CD4-positive, alpha-beta T cell treated with Interleukin-1 beta for 1 hour (primary cell): Measurements from ENCODE around the gene RPL18A.
"Not testable (repeated sequence)": the region's sequence is repeated elsewhere in the genome, so short reads cannot be mapped to it uniquely, and the experiment has no call there.

Experiments used
- DNase-seq, 2 donors: peaks; one replicate each; pipeline ENCODE4 v3.0.0-alpha.2; 2020 to 2022

RPL18A gene

DNA sequence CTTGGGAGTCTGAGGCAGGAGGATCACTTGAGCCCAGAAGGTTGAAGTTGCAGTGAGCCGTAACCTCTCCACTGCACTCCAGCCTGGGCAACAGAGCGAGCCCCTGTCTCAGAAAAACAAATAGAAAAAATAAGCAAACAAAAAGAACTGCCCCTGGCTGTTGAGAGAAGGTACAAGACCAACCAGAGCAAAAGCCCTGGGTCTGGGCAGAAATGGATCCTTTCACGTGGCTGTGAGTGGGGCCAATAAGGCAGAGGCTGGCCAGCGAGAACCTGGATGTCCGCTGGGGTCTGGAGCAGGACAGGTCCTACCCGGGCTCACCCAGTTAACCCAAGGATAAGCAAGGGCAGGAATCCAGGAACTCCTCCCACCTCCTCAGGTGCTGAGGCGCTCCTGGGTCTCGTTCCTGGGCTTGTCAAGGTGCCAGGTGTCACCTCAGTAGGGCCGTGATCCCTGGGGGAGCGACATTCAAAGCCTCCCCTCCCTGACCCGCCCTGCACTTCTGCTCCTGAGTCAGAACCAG is 7.3 kb downstream of the RPL18A start:
- no peak for DNase-seq

DNA sequence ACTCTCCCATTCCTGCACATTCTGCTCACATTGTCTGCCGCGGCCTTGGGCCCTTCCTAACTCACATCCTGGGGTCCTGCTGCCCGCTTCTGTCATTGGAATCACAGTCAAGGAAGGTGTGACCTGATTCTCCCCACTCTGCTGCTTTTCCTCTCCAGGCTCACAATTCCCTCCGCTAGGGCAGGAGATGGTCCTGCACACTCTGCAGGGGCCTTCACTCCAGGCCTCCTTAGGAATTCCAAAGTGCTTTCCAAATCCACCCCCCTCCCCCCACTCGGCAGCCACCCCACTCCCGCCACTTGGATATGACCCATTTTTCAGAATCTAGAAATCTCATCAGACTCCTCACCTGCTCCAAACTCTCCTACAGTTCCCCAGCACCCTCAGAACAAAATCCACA is 9.0 kb downstream of the RPL18A start:
- no peak for DNase-seq

DNA sequence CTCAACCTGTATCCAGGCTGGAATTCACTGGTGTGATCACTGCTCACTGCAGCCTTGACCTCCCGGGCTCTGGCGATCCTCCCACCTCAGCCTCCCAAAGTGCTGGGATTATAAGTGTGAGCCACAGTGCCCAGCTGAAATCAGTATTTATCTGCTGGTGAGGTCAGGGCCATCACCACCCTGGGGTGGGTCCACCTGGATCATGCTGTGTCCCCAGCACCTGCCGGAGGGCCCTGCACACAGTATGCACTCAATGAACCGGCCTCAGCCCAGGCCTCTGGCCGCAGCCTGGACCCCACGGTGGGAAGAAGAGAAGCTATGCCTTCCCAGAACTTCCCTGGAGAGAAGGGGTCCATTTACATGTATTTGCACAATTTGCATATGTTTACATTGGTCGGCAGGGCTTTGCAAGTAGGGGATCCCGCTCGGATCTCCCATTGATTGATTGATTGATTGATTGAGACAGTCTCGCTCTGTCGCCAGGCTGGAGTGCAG is 9.5 kb downstream of the RPL18A start:
- no peak for DNase-seq

GRCh38 chr19:17871032-17871877 is 11.5 kb downstream of the RPL18A start:
- no peak for DNase-seq

GRCh38 chr19:17871878-17872250 is 12.2 kb downstream of the RPL18A start, which contains the start of gene SLC5A5:
SLC5A5 (plus strand) TSS chr19:17871945; CDS start chr19:17872320, 375 bp downstream.
- no peak for DNase-seq

DNA sequence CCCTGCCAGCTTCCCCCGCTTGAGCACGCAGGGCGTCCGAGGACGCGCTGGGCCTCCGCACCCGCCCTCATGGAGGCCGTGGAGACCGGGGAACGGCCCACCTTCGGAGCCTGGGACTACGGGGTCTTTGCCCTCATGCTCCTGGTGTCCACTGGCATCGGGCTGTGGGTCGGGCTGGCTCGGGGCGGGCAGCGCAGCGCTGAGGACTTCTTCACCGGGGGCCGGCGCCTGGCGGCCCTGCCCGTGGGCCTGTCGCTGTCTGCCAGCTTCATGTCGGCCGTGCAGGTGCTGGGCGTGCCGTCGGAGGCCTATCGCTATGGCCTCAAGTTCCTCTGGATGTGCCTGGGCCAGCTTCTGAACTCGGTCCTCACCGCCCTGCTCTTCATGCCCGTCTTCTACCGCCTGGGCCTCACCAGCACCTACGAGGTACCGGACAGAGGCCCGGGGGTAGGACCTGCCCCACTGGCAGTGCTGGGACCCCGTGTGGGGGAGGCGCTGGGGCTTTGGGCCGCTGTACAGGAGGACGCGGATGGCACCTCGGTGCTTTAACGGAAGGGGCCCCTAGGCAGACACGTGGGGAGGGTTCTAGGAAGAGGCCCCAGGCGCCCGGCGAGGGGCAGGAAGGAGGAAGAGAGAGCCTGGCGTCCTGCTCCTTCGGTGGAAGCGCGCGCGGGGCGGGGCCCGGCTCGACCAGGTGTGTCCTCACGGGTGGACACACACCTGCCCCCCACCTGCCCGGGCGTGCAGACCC is 12.7 kb downstream of the RPL18A start:
- DNase-seq = no peak

DNA sequence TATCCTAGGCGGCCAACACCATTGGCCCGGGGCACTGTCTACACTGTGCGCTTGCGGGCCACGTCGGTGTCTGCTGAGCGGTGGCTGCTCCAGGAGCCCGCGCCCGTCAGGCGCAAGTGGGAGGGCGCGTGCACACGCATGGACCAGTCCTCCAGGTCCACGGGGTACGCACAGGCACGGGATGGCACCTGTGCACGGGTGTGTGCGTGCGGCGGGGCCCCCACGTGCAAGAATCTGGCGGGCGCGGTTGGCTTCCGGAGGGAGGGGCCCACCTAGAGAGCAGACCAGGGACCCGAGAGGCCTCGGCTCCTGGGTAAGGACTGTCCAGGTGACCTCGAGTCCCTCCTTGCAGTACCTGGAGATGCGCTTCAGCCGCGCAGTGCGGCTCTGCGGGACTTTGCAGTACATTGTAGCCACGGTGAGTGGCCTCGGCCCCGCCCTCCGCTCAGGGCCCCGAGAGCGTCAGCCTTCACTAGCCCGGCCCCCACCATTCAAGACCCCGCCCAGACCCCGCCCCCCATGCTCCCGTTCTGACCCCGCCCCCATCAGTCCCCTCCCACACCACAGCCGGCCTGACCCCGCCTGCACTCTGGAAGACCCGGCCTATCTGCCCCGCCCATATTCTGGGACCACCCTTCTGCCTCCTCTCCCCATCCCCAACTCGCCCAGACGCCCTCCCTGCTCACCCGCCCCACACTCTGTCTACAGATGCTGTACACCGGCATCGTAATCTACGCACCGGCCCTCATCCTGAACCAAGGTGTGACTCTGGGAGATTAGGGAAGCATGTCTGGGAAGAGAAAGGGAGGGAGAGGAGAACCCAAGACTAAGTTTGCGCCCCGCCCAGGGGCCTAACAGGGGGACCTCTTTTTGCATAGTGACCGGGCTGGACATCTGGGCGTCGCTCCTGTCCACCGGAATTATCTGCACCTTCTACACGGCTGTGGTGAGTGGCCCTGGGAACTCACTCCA is 14.4 kb downstream of the RPL18A start:
- DNase-seq = peak; percentile 67 to 68

DNA sequence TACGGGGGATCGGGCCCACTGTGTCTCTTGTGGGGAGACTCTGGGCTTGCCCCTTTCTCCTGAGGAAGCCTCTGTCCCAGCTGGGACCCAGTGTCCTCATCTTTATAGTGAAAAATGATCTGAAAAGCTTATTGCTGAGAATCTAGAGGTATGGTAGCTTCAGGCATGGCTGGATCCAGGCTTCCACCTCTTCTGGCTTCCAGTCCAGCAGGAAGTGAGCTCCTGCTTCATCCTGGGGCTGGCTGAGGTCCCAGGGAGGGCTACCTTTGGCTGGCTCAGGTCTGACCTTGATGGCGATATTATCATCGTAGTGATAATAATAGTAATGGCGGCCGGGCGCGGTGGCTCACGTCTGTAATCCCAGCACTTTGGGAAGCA is 15.0 kb downstream of the RPL18A start:
- DNase-seq = no peak

DNA sequence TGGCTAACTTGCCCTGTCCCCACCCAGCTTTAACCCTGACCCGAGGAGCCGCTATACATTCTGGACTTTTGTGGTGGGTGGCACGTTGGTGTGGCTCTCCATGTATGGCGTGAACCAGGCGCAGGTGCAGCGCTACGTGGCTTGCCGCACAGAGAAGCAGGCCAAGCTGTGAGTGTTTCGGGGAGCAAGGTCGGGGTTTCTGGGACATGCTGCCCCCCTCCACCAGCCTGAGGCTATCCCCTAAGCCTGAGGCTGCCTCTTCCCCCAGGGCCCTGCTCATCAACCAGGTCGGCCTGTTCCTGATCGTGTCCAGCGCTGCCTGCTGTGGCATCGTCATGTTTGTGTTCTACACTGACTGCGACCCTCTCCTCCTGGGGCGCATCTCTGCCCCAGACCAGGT is 18.0 kb downstream of the RPL18A start:
- DNase-seq = no peak

- DNase-seq = no peak
These were observed 19.8 kb downstream of the RPL18A start for GRCh38 chr19:17879466-17879865.

DNA sequence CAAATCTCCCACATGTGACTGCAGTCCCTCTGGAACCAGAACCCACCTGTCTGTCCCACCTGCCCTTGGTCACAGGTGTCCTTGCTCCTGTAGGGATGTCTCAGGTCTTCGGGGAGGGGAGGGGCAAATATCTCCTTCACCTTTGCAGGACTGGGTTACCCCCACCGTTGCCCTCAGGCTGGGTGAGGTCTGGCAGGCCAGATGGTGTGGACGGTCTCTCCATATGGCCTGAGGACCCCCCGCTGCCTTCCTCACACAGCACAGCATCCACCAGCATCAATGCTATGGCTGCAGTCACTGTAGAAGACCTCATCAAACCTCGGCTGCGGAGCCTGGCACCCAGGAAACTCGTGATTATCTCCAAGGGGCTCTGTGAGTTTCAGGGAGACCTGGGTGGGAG is 22.0 kb downstream of the RPL18A start:
- DNase-seq = no peak

DNA sequence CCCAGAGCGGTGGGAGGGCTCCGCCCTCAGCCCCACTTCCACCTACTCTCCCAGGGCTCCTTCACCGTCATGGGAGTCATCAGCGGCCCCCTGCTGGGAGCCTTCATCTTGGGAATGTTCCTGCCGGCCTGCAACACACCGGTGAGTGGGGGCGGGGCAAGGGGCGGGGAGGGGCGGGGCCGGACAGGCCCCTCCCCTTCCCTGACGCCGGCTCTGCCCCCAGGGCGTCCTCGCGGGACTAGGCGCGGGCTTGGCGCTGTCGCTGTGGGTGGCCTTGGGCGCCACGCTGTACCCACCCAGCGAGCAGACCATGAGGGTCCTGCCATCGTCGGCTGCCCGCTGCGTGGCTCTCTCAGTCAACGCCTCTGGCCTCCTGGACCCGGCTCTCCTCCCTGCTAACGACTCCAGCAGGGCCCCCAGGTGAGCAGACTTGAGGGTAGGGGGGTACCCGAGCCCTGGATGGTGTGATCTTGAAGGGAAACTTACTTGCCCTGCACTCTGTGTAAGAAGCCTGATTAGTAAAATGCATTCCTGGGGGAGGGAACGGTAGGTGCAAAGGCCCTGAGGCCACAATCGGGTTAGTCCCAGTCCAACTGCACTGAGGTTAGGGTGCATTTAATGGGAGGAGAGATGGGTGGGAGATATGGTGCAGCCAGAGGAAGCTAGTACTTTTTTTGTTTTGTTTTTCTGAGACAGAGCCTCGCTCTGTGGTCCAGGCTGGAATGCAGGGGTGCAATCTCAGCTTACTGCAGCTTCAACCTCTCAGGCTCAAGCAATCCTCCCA is 24.1 kb downstream of the RPL18A start:
- DNase-seq = no peak

- DNase-seq = no peak
These were observed 26.8 kb downstream of the RPL18A start for GRCh38 chr19:17886515-17886914.

GRCh38 chr19:17887221-17887620 is 27.5 kb downstream of the RPL18A start:
- DNase-seq = not testable (repeated sequence)

DNA sequence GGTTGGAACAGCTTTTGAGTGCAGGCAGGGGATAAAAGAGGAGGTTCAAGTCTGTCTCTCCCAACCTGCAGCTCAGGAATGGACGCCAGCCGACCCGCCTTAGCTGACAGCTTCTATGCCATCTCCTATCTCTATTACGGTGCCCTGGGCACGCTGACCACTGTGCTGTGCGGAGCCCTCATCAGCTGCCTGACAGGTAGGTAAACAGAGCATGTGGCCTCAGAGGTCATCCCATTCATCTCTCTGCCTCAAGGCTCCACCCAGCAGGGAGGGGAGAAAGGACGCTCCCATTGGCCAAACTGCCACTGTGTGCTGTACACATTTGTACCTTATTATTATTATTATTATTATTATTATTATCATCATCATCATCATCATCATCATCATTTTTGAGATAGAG is 28.6 kb downstream of the RPL18A start:
- DNase-seq = no peak

DNA sequence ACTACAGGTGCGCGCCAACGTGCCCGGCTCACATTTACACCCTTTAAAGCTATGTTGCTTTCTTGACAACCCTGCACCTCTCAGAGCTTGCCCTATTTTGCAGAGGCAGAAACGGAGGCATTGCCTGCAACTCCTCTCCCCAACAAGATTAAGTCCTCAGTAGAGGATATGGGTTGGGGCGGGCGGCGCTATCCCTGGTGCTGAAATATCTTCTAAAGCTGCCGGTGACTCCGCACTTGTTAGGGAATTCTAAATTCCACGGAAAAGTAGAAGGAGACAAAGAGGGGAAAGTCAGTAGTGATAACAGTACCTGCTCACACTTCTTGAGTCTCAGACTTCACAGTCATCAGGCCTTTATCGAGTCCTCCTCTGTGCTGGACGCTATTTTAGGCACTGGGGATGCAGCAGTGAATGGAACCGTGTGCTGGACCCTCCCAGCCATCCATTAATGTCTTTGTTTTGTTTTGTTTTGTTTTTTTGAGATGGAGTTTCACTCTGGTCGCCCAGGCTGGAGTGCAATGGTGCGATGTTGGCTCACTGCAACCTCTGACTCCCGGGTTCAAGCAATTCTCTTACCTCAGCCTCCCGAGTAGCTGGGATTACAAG is 30.0 kb downstream of the RPL18A start:
- DNase-seq = no peak

DNA sequence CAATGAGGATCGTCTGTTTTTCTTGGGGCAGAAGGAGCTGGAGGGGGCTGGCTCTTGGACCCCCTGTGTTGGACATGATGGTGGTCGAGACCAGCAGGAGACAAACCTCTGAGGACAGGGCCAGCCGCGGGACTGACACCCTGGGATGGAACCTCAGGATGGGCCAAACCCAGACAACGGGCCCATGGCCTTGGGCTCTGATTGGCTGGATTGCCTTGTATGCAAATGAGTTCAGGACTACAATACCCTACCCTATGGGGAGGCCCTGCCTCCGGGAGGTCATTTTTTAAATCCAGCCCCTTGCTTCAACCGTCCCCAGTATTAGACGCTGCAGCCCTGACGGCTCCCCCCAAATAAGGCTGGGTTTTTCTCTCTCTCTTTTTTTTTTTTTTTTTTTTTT is 34.1 kb downstream of the RPL18A start:
- DNase-seq = no peak

DNA sequence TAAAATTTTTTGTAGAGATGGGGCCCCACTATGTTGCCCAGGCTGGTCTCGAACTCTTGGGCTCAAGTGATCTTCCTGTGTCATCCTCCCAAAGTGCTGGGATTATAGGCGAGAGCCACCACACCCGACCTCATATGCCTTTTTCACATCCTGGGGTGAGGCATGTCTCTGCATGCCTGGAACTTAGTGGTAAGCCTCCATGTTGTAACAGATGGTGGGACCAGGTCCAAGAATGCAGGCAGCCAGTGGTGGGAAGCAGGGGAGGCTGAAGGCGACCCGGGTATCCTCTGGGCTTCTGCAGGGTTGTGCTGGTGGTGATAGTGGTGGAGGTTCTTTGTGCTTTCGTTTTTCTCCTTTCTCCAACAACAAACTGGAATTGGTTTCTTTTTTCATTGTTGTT is 43.0 kb downstream of the RPL18A start:
- no peak for DNase-seq

DNA sequence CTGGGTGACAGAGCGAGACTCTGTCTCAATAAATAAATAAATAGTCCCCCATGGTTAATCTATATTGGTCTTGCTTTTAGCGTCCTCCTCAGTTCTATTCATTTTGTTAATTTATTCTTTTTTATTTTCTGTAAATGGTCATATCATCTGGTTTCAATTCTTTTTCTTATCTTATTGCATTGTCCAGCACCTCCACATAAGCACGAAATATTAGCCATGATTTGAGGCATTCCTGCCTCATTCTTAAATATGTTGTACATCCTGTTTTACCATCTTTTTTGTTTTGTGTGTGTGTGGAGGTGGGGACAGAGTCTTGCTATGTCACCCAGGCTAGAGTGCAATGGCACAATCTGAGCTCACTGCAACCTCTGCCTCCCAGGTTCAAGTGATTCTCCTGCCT is 48.5 kb downstream of the RPL18A start:
- DNase-seq = no peak

- no peak for DNase-seq
These were observed 49.5 kb downstream of the RPL18A start for GRCh38 chr19:17909003-17909732.
